ENCODE results near the gene ROBO1. TPM values are rescaled to one million over a fixed set of nuclear protein-coding genes. Genes with fewer than 3 reads are reported as not detected.

ROBO1 gene
- total RNA-seq, 4 donors from 2014 or later, result 12.3 to 112 (median 27.1) TPM

- H3K36me3 ChIP-seq, result no peaks in the 10 kb centered on the region
- no peaks in the 10 kb centered on the region for H3K27me3 ChIP-seq
- no peak for DNase-seq
- no peak overlapping the region for H3K4me3 ChIP-seq
- no peaks in the 10 kb centered on the region for H3K9me3 ChIP-seq
- no peak overlapping the region for H3K27ac ChIP-seq
- H3K4me1 ChIP-seq, result no peaks in the 10 kb centered on the region
- TF ChIP-seq CTCF (IDR thresholded peaks at IDR 0.05) (no peak), POLR2A (IDR thresholded peaks at IDR 0.05) (no peak)
- intact Hi-C loops (cut with DNase I; ENCODE audit: low total_unique reads), result no loop called here
These were observed 216.4 kb downstream of the ROBO1 start for GRCh38 chr3:79551321-79551892.

GRCh38 chr3:79543218-79543982 is 224.4 kb downstream of the ROBO1 start:
- intact Hi-C loops (cut with DNase I; ENCODE audit: low total_unique reads), result no loop called here
- DNase-seq, result no peak
- no peak overlapping the region for H3K4me3 ChIP-seq
- H3K4me1 ChIP-seq, result no peaks in the 10 kb centered on the region
- H3K36me3 ChIP-seq, result no peaks in the 10 kb centered on the region
- no peaks in the 10 kb centered on the region for H3K27me3 ChIP-seq
- H3K9me3 ChIP-seq, result no peaks in the 10 kb centered on the region
- no peak for TF ChIP-seq CTCF (IDR thresholded peaks at IDR 0.05)
- TF ChIP-seq POLR2A (IDR thresholded peaks at IDR 0.05), result no peak
- H3K27ac ChIP-seq, result no peak overlapping the region

GRCh38 chr3:79534727-79535126 is 233.1 kb downstream of the ROBO1 start:
- no peak for DNase-seq
- Histone ChIP-seq H3K4me3 (no peak overlapping the region), H3K27me3 (no peaks in the 10 kb centered on the region), H3K4me1 (no peaks in the 10 kb centered on the region), H3K27ac (no peak overlapping the region), H3K36me3 (no peaks in the 10 kb centered on the region), H3K9me3 (no peaks in the 10 kb centered on the region)
- intact Hi-C loops (cut with DNase I; ENCODE audit: low total_unique reads), result no loop called here
- TF ChIP-seq POLR2A (IDR thresholded peaks at IDR 0.05) (no peak), CTCF (IDR thresholded peaks at IDR 0.05) (no peak)

- H3K36me3 ChIP-seq, result no peaks in the 10 kb centered on the region
- H3K27me3 ChIP-seq, result no peaks in the 10 kb centered on the region
- no peak overlapping the region for H3K4me3 ChIP-seq
- intact Hi-C loops (cut with DNase I; ENCODE audit: low total_unique reads), result no loop called here
- no peaks in the 10 kb centered on the region for H3K4me1 ChIP-seq
- H3K9me3 ChIP-seq, result no peaks in the 10 kb centered on the region
- no peak for DNase-seq
- TF ChIP-seq POLR2A (IDR thresholded peaks at IDR 0.05), result no peak
- TF ChIP-seq CTCF (IDR thresholded peaks at IDR 0.05), result no peak
- no peak overlapping the region for H3K27ac ChIP-seq
These were observed 236.1 kb downstream of the ROBO1 start for GRCh38 chr3:79531566-79532295.
